Bone marrow (tissue), 2 donors: ENCODE data around the gene EFNB2.

Experiments used
- DNase-seq, 2 donors: peaks; one replicate each; lab custom pipeline; 2025; lab: John Stamatoyannopoulos, UW

EFNB2 gene

DNA sequence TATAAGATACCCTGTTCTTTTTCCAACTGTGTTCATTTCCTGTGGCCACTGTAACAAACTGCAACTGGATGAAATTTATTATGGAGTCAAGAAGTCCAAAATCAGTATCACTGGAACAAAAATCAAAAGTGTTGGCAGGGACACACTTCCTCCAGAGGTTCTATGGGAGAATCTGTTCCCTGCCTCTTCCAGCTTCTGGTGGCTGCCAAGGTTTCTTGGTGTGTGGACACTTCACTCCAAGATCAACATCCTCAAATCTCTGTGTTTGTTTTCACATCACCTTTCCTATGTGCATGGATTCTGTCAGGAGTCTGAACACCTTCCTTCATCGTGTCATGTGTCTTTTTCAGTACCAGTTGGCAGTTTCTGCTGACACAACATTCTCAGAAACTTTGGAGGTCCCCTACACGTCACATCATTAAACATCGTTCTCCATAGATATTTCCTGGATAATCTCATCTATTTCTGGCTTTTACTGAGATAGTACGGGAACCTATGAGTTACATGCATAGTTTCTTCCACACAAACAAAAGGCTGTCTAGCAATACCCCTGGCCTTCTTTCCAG lies 15.2 kb upstream of the EFNB2 start:
- no peak for DNase-seq

DNA sequence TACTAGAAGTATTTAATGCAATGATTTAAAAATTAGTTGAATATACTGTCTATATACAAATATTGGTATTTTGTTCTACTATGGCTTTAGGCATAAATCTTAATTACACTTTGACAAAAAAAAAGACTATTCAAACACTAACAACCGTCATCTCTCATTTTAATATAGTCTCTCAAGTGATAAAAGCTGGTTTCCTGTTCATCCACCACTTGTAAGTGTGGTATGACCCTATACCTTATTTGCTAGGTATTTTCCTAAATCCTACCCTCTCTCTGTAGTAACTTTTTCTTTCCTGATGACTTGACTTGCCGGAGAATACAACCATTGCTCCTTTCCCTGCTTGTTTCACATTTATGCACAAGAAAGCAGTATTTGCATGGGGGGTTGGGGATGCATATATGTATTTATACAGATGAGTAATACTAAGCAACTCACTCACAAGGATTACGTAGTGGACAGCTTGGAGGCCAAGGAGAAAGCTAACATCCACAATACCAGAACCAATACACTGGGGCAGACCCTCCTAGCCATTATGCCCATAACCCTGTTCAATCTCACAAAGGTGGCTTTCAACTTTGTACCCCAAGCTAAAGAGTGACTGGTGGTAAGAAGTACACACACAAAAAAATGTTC lies 12.7 kb upstream of the EFNB2 start:
- no peak for DNase-seq

DNA sequence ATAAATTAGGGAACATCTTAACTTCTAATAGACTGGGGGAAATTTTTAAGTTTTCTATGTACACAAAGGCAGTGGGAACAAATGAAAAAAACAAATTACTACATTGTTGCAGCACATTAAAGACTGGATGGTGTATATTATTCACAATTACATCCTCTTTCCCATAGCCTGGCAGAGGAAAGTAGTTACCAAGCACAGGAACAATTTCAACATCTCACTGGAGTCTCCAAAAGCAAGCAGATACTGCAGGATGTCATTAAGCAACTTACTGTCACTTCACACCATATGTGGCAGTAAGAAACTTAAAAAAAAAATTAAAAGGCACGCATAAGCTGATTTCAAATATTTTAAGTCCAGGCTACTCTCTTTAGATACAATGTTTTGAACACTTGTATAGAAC lies 6.4 kb upstream of the EFNB2 start:
- no peak for DNase-seq

DNA sequence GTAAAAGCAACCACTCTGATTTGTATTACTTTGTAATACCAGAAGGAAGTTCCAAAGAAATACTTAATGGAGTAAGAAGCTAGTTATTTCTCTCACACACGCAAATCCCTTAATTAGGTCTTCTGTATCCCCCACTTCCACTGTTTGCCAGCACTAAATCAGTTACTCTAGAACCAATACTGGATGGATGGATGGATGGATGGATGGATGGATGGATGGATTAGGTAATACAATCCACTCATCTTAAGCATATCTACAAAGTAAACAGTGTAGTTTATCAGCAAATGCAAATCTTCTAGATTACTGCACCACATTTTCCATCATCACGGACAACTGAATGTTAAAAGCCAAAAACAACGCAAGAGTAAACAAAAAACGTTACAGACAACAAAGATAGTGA lies 5.2 kb upstream of the EFNB2 start:
- no peak for DNase-seq

DNA sequence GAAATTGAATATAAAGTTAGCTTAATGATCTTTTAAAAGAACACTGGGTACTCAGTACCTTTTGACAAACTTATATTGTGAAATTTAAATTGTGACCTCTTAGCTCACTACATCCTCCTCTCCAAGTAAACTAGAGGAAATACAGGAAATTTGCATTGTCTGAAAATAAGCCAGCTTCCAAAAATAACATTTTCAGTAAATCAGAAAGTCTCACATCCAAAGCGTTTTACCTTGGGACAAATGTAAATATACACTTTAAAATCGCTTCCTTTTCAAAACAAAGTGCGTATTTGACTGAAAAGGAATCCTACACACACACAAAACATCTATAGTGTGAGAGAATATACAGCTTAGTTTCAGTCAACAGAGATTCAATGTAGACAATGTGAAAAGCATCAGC lies 2.1 kb upstream of the EFNB2 start:
- no peak for DNase-seq

DNA sequence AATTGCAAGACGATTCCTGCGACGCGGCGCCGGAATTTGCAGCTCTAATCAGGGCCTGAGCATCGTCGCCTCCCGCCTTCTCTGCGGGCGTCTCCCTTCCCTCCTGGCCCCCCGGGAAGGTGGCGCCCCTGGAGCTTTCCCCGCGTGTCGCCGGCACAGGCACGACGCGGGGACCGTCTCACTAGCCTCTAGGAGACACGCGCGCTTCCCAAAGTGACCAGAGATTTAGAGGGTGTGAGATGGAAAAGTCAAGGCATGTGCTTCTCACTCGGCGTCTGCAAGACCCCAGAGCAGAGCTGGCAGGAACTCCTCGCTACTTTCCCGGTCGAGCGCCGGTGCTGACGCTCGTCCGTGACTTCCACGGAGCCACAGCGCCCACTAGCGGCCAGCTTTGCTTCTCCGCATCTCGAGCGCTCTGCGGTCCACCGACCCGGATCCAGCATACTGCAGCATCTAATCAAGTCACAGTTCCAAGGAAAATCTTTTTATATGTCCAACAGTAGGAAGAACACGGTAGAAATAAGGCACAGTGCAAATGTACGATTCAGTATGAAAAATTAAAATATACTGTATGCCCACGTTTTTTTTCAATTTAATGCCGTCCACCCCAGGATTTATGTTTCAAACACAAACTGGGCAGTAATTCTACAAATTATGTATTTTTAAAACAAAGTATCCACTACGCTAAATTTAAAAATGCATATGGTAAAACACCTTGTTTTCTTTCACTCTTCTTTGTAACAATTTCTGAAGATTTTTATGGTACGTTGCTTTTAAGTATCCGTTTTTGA lies 977 bp upstream of the EFNB2 start:
- DNase-seq = peak; percentile 56 to 76

DNA sequence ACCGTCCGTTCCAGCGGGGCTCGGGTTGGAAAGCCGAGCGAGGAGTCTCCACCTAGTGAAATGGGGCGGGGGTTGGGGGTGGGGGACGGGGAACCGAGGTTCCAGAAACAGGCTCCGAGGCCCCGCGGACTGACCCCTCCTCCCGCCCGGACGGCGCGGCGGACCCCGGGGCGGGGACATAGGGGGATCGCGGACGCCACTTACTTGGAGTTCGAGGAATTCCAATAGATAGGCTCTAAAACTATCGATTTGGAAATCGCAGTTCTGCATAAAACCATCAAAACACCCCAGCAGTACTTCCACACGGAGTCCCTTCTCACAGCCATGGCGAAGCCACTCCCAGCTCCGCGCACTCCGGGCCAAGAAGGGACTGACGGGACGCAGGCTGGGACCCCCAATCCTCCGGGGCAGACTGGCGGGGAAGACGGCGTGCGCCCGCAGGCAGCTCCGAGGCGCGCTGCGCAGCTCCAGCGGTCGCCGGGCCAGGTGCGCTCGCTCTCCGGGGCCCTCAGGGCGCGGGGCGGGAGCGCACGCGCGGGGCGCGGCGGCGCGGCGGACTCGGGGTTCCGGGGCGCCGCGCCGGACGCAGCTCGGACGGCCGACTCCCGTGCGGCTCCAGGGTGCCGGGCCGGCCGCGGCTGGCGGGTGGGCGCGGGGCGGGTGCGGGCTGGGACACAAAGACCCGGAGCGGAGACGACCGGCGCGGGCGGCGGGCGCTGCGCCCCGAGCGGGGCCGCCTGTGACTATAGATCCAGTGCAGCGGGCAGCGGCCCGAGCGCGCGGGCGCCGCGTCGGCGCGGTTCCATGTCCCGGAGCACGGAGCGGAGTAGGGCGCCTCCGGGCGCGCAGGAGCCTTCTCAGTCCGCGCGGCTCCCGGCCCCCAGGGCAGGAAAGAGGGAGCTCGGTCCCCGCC lies 567 bp downstream of the EFNB2 start:
- DNase-seq = no peak

DNA sequence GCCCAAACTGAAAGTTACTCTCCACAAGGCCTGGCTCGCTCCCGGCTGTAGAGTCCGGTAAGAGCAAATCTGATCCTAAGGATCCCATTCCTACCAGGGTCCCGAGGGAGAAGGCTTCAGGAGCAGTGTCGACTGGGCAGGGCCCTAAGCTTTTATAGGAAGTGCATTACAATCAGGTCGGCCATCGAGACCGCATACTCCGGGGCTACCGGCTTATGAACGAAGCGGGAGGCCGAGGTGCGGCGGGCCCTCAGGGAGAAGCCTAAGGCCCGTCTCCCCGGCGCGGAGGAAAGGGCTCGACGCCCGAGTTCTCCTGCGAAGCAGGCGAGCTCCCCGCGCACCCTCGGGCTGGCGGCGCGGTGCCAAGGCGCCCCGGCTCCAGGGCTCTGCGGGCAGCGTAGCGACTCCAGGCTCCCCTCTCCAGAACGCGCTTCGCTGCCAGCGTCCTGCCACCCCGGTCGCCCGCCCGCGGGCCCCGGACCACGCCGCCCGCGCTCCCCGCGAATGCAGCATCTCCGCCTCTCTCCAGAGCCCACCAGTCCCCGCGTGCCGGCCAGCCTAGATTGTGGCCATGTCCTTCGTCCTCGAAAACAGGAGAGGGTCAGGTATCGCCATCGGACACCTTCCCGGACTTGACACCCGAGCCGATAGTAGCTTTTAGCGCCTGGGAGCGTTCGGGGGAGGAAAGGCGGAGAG lies 1.4 kb downstream of the EFNB2 start:
- peak in 1 of 2 donors; percentile 23 for DNase-seq

DNA sequence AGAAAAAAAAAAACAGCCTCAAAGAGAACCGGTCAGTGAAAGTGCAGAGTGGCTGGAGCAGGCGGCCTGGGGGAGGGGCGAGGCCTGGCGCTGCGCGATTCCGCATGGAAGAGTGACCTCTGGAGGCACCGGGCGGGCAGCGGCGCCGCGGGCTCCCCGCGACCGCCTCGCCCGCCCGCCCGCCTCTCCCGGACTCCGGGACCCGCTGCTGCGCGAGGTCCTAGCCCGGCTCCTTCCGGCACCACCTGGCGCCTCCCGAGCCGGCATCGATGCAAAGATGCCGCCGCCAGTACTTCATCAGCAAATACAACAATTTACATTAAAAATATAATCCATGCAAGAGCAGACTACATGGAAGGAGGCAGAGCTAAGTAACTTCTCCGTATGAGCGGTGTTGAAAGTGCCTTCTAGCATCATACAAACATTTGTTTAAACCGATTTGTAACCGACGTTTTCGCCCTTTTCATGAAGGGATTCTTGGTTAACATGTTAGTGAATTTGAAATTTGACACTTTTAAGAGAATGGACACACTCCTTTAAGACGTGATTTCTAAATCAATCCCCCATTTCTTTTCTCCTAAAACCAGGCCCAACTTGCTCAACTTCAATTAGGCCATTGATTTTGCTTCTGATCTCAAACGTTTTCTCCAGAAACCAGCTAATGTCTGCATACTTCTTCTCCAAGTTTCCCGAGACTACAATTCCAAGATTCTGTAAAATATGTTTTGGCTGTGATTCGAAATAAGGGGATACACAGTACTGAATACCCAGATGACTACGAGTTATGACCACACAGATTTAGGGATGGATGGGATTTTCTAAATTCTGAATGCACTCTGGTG lies 2.1 kb downstream of the EFNB2 start:
- peak in 1 of 2 donors; percentile 4 for DNase-seq

DNA sequence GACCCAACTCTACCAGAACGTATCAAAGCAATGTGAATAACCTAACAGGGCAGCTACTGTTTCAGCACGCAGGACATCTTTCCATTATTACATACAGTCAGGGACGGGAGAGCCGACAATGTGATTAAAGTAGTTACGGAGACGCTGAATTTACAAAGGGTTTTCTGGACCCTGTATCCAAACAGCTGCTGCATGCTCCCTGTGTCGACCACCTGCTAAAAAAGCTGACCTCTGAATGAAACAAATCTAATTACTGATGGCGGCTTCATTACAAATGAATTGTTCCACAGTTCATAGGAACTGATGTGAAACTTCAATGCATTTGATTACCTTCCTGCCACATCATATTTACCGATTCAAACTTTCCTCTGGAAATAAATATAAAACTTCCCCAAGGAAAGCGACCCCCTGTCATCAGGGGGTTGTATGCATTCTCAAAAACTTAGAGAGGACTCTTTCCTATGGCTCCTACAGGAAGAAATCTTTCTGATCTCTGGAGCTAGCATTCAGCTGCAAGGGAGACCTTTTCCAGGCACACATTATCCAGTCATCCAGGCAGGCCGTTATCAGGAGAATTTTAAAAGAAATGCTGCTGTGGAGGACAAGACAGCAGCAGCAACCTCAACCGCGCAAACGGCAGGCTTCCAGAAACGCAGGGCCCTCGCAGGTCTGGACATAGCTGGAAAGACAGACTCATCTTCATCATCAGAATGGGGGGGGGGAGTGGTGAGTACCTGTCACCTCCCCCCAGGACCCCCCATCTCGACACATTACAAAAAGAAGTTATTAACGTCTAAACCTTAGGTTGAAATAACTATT lies 3.1 kb downstream of the EFNB2 start:
- no peak for DNase-seq

DNA sequence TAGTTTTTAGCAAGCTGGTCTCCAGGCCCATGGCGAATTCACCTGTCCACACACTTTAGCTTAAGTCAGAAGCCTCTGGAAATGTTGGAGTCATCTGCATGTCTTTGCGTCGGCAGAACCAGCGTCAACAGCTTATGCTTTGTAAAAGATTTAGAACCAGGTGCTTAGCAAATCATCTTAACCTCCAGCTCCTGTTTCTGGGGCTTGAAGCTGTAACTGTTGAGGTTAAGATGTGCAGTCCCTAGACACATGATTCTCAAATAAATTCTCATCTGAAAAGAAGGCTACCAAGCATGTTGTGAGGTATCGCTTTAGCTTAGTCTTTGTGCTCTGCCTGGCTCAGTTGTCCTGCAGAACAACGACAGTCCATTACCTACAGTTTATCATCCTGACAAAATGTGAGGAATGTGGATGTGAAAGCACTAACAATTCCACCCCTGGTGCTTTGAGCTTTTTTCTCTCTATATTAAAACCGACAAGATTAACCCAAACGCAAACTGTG lies 4.4 kb downstream of the EFNB2 start:
- no peak for DNase-seq

DNA sequence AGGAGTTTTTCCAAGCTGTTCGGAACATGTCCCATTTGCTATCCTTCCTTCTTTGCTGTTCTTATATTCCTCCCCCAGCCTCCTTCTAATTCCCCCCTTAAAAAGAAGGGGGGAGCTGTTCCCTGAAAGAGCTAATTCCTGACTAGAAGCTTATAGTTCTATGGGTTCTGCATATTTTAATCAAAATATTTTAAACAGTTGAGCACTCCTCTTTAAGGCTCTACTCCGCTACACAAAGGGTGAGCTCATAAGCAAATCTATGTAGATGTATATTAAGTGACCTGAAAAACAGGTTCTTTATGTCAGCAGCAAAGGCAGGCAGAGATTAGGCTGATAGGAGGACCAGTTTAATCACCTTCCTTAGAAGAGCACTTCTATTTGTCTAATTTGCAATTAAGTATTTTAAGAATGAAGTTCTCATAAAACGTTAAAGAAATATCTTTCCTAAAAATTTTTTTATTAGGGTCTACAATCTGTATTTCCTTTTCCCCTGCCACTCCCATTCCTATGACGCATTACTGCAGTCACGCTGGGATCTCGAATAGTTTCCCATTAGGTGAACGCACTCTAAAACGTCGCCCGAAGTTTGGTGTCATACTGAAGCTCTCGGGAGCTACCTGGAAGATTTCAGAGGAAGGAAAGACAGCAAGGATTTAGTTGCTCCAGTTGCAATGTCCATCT lies 5.2 kb downstream of the EFNB2 start:
- DNase-seq = no peak

DNA sequence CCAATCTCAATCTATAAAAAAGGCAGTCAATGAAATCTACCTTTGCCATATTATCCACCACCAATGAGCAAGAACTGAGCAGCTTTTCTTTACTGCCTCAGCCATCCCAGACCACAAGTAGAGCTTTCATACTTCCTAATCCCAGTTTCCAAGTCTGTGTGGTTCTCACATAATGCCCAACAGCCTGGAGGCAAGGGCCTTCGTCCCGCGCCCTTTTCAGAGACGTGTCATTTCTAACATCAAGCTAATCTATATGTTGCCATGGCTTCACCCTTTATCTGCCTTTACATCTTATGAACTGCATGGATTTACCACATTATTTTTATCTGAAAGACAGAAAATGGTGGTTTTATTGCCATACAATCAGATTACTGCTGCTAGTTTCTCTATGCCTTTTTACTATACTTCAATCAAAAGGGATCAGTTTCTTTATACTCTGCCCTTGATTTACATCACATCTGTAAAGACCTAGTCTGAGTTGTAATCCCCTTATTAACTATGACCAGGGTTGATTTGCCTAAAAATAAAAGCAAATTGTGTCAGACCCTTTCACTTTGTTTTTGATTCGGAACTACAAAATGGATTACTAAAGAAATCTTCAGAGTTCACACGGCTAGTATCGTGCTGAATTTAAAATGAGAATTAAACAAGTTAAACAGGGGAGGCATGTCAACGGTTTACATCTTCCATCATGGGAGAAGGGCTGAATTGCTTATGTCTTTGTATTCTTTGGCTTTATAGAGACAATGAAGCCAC lies 5.9 kb downstream of the EFNB2 start:
- no peak for DNase-seq

DNA sequence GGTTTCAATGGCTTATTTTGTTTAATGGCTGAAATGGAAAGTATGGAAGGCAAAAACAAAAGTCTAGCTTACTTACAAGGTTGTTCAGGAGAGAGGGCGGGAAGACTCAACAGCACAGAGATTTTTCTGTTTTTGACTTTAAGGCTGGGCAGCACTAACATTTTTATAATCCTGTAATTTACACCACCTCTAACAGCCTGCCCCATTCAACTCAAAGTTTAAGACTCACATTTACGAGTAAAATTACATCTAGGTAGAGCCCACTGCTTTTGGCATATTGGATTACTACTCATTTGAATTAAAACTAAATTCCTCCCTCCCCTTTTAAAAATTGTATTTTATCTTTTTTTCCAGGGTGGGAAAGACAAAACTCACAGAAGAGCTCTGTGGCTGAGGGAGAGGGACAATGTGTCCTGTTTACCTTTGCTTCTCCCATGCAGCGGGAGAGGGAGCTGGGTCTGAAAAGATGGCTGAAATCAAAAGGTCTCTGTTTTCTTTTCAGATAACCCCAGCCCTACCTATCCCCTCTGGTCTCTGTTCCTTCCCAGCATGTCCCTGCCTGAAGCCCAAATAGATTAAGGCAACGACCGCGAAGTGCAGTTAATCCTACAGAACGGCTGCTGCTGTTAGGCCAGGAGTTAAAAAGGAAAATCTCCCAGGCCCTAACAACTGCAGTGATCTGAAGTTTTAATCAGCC lies 6.6 kb downstream of the EFNB2 start:
- no peak for DNase-seq

DNA sequence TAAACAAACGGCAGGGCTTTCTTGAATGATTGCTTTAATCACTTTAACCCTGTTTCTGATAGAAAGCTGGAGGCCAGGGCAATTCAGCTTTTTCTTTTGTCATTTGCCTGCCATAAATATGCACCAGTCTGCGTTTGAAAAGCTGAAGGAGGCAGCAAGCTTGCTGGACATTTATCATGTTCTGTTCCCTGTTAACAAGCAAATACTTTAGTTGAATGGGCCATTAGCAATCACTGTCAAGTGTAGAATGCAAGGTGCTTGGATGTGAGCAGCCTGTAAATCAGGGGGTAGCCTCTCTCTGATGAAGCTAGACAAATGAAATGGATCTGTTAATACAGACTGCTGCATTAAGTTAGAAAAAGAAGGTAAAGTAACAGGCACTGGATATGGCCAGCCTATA lies 7.6 kb downstream of the EFNB2 start:
- no peak for DNase-seq

DNA sequence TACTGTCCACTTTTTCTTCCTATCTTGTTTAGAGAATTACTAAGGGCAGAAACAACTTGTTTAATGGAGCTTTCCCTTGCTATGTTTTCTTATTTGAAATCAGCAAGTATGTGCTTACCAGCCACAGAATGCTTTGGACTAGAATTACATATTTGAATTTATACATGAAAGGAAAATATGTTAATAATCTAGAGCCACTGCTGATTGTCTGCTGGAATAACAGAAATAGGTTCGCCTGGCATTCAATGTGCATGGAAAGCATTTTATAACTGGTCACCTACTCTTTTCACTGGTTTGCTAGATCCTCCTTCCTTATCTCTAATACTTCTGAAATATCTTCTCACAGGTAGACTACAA lies 8.0 kb downstream of the EFNB2 start:
- no peak for DNase-seq

DNA sequence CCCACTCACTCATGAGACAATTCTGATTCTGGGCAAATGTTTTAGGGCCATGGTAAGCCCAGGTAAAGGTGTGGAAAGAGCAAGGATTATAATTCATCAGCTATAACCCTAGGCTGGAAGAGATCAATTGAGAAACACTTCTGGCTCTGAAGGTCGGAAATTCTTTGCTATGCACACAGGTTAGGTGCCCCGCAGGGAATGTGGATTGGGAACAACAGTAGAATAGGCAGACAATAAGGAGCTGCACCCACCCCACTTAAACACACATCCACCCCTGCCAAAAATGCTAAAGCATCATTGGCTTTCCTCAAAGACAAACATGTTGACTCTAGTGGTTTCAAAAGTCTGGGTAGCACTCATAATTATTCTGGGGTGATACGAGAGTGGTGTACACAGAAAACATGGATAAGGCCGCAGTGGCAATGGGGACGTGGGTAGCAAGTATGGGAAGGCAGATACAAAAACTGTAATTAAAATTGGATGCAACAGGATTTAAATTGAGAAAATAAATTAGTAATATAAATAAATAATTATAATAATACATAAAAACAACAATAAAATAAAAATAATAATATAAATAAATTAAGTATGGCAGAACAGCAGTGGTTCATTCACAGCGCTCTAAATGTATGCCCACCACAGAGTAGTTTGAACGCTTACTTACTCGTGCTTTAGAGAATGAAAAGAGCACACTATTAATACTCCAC lies 8.6 kb downstream of the EFNB2 start:
- no peak for DNase-seq
